HG02623 (cell line): Measurements from ENCODE around the gene KRT71.
"Not testable (repeated sequence)": the region's sequence is repeated elsewhere in the genome, so short reads cannot be mapped to it uniquely, and the experiment has no call there.

Source experiments
- ATAC-seq: cut with Tn5 transposase; IDR thresholded peaks from one replicate; pipeline ENCODE4 v1.9.1; 2021; ENCODE audit warnings: moderate library complexity; ENCODE audit not compliant: unreplicated experiment

Gene KRT71

DNA sequence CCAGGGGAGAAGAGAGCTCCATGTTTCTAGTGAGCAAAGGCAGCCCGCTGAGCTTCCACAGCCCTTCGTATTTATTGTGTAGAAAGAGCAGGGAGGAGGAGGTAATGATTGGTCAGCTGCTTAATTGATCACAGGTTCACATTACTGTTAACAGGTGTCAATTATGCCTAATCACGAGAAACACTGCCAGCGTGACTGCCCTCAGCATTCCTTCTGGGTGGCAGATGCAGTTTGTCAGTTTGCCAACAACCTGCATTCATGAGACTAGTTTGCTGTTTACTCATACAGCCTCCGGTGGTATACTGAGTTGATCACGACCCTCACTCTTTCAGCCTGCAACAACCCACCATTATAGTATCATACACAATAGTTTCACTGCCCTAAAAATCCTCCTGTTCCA, 52.4 kb downstream of the KRT71 start:
- ATAC-seq, result not testable (repeated sequence)

DNA sequence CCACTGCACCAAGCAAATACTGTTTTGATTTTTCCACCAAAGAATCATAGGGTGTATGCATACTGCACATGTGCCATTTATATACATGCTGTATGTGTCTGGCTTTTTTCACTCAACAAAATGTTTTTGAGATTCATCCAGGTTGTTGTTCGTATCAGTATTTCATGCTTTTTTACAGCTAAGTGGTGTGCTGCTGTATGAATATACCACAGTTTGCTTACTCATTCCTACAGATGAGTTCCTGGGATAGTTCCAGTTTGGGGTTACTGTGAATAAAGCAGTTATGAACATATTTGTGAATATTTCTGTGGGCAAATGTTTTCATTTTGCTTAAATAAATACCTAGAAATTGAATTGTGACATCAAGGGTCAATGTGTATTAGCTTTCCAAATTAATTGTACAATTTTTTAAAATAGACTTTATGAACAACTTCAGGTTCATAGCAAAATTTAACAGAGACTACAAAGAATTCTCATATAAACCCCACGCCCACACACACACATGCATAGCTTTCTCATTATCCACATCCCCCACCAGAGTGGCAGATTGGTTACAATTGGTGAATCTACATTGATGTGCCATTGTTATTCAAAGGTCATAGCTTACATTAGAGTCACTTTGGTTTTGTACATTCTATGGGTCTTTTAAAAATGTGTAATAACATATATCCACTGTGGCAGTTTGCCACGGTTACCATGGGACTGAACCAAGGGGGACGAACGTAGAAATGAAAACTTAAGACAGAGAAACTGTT, 53.0 kb downstream of the KRT71 start:
- ATAC-seq, result no peak

DNA sequence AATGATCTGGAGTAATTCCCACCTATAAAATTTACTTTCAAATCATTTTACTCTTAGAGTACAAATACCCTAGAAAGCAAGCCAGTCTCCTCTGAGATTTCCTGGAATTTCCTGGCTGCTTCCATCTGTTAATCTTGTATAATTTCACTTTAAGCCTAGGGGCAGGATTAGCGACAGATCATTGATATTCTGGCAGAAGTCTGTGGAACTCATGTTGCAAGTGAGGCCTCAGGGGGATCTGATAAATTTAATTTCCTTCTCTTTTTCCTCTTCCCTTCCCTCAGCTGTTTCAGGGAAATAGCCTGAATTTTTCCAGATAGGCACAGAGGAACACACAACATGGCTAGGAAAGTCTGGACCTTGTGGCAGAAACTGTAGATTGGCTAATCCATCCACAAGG, 54.0 kb downstream of the KRT71 start:
- no peak for ATAC-seq

DNA sequence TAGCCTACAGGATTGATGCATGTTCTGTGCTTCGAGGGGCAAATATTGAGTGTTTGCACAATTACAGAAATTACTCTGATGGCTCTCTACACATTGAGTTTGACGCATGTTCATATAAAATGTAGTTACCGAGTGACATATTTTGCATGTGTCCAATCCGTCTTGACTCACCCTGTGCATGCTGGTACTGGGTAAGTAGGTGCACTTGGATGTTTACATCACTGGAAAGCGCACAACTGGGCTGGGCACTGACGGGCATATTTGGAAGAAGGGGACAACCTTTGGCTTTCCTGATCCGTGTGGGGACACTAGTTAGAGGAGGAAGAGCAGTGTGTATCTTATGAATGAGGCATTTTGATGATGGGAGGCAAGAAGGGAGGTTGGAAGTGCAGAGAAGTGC, 55.0 kb downstream of the KRT71 start:
- ATAC-seq, result no peak

DNA sequence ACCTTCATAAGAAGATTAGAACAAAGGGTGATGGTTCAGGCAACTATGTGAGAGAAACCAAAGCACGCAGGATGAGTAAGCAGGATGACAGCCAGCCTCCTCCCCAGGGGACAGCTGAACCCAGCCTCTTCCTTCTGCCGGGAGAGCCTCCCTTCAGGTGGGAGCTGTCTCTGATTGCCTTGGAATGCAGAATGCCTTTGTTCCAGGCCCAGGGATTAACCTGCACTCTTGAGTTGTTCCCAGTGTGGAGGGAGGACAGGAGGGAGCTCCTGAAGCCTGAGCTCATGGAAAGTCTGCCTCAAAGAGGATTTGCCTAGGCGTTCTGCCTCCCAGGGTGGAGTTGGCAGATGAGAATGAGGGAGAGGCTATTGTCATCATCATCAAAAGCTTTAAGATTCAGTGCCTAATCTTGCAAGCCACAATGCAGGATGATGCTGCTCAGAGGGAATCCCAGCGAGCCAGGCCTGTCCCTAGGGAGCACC, 56.3 kb downstream of the KRT71 start:
- no peak for ATAC-seq

DNA sequence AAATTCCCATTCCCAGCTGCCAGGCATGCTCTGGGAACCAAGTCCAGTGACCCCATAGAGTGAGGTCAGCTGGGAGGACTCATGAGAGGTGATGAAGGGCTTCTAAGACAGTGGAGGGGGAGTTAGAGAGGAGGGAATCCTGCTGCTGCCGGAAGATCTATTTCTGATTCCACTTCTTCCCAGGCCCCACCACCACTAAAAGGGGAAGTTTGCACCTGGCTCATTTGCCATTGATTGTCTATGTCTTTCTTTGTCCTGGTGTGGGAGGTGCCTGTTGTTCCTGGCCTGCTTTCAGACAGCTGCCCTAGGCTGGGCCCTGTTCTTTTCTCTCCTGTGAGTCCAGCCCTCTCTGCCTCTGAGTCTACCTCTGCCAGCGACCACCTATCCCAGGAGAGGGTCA, 56.9 kb downstream of the KRT71 start:
- ATAC-seq, result no peak

DNA sequence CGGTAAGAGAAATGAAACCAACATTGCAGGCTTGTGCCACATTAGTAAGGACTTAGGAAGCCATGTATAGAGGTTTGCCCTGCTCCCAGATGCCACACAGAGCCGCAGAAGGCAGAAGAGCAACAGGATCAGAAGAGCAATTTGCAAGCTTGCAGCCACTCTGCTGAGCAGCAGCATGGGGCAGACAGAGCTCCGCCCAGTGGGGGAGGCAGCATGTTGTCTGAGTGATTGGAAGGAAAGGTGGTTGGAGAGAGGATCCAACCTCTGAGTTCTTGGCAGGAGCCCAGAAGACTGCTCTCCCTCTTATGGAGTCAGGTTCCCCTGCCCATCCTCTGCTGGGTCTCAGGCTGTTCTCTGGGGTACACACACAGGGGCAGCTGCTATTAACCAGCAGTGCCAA, 57.6 kb downstream of the KRT71 start:
- no peak for ATAC-seq

DNA sequence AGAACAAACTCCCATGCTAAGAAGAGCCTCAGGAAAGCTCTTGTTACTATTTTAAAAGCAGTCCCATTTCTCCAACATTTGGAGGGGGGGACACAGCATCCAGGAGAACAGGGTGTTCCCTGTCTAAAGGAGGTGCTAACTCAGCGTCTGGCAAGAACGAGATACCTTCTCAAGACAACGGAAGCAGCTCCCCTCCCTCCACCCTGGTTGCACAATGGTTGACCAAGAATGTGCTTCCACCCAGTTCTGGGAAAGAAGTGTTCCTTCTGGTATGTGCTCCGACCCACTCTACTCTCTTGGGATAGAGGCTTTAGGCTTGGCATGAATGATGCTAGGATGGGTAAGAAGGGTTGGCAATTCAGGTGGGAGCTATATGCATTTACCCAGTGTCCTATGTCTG, 58.4 kb downstream of the KRT71 start:
- no peak for ATAC-seq

DNA sequence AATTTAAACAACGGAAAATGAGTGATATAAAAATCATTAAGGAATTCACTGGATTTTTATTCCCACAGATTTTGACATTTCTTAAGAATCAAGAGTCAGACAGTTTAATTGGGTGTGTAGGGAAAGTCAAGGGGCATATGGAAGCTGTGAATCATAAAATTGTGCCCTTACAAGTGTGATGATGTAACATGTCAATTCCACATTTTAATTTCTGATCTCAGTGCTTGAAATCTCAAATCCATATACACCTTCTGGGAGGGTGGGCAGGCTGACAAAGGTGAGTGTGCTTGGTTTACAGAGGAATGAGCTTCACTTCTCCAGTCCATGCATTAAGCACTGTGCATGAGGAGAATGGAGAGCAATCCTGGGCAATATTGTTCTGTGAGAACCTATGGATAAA, 58.8 kb downstream of the KRT71 start:
- ATAC-seq, result no peak
